ENCODE results near the gene CD84.

GRCh38 chr1:160570840-160571239 lies 8.5 kb downstream of the CD84 start:
- TF ChIP-seq CTCF (IDR thresholded peaks at IDR 0.05 in 4 of 5, conservative IDR thresholded peaks at IDR 0.05 in 1 of 5) (no peak), POLR2A (IDR thresholded peaks at IDR 0.05) (no peak)
